Measurements from ENCODE around the gene DENND1C.

DENND1C gene

GRCh38 chr19:6476155-6476895 lies 5.3 kb downstream of the DENND1C start:
- peak; percentile 67 for DNase-seq

- no peak for DNase-seq
Observed at GRCh38 chr19:6475321-6476108, 6.1 kb downstream of the DENND1C start.

- DNase-seq, result no peak
Observed at GRCh38 chr19:6473647-6474046, 7.9 kb downstream of the DENND1C start.

- DNase-seq, result no peak
Observed at GRCh38 chr19:6472713-6473112, 8.9 kb downstream of the DENND1C start.

GRCh38 chr19:6471076-6471475 lies 10.5 kb downstream of the DENND1C start:
- DNase-seq, result no peak

GRCh38 chr19:6470173-6470572 lies 11.4 kb downstream of the DENND1C start:
- no peak for DNase-seq

- DNase-seq, result no peak
Observed at GRCh38 chr19:6467384-6467783, 14.2 kb downstream of the DENND1C start.

- no peak for DNase-seq
Observed at GRCh38 chr19:6466526-6467248, 14.9 kb downstream of the DENND1C start.

GRCh38 chr19:6465663-6466062 lies 15.9 kb downstream of the DENND1C start:
- no peak for DNase-seq

GRCh38 chr19:6465006-6465405 lies 16.6 kb downstream of the DENND1C start:
- DNase-seq, result no peak

GRCh38 chr19:6464070-6464873 lies 17.3 kb downstream of the DENND1C start, which contains the start of gene CRB3:
TSS of gene CRB3 (plus strand) at chr19:6464271. CDS start at chr19:6464702, 431 bp downstream.
- DNase-seq, result peak; percentile 36

- peak; percentile 99 for DNase-seq
Observed at GRCh38 chr19:6460099-6460884, 21.3 kb downstream of the DENND1C start.

- peak; percentile 80 for DNase-seq
Observed at GRCh38 chr19:6459262-6460098, 22.1 kb downstream of the DENND1C start, which contains the start of gene SLC25A23. TSS of gene SLC25A23 (minus strand) at chr19:6459792. CDS start at chr19:6459628, 164 bp downstream.

GRCh38 chr19:6458695-6459261 lies 22.8 kb downstream of the DENND1C start:
- no peak for DNase-seq

GRCh38 chr19:6457958-6458694 lies 23.5 kb downstream of the DENND1C start:
- DNase-seq, result no peak

GRCh38 chr19:6455924-6456323 lies 25.7 kb downstream of the DENND1C start:
- no peak for DNase-seq

GRCh38 chr19:6453951-6454565 lies 27.5 kb downstream of the DENND1C start:
- no peak for DNase-seq

- DNase-seq, result no peak
Observed at GRCh38 chr19:6452899-6453298, 28.7 kb downstream of the DENND1C start.

- no peak for DNase-seq
Observed at GRCh38 chr19:6452223-6452614, 29.4 kb downstream of the DENND1C start.
